ENCODE results near the gene PDP2.

Gene PDP2

DNA sequence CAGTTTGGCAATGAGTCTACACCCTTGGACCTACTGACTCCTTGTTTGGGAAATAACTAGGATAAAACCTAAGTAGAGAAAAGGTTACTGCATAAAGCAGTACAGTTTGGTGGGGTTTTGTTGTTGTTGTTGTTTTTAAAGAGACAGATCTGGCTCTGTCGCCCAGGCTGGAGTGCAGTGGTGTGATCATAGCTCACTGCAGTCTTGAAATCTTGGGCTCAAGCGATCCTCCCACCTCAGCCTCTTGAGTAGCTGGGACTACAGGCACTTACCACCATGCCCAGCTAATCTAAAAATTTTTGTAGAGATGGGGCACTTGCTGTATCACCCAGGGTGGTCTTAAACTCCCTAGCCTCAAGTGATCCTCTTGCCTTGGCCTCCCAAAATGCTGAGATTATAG, 1.2 kb downstream of the PDP2 start:
- TF ChIP-seq, protein P1, sequence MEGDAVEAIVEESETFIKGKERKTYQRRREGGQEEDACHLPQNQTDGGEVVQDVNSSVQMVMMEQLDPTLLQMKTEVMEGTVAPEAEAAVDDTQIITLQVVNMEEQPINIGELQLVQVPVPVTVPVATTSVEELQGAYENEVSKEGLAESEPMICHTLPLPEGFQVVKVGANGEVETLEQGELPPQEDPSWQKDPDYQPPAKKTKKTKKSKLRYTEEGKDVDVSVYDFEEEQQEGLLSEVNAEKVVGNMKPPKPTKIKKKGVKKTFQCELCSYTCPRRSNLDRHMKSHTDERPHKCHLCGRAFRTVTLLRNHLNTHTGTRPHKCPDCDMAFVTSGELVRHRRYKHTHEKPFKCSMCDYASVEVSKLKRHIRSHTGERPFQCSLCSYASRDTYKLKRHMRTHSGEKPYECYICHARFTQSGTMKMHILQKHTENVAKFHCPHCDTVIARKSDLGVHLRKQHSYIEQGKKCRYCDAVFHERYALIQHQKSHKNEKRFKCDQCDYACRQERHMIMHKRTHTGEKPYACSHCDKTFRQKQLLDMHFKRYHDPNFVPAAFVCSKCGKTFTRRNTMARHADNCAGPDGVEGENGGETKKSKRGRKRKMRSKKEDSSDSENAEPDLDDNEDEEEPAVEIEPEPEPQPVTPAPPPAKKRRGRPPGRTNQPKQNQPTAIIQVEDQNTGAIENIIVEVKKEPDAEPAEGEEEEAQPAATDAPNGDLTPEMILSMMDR (IDR thresholded peaks at IDR 0.05; ENCODE audit: low read depth, low read length): no peak
- peak overlapping the region; percentile 85 for H3K4me3 ChIP-seq (ENCODE audit: low read depth, low read length)
- DNase-seq (ENCODE audit: low read depth, low spot score): no peak
- in situ Hi-C loops (cut with HindIII; ENCODE audit: low sequenced_read_pairs): no loop called here

DNA sequence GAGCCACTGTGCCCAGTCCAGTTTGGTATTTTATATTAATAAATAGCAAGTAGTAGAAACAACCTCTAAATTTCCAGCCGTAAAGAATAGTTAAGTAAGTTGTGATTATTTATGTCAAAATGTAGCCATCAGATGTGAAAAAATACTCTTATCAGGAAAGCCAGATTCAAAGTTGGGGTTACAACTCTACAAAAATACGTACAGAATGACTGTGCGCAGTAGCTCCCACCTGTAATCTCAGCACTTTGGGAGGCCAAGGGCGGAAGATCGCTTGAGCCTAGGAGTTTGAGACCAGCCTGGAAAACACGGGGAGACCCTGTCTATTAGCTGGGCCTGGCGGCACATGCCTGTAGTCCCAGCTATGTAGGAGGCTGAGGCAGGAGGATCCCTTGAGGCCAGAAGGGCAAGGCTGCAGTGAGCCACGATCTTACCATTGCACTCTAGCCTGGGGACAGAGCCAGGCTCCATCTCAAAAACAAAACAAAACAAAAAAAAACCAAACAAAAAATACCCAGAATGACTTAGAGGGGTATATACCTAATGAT, 1.7 kb downstream of the PDP2 start:
- in situ Hi-C loops (cut with HindIII; ENCODE audit: low sequenced_read_pairs): no loop called here
- DNase-seq (ENCODE audit: low read depth, low spot score): no peak
- H3K4me3 ChIP-seq (ENCODE audit: low read depth, low read length): no peak overlapping the region
- TF ChIP-seq, protein P1 (IDR thresholded peaks at IDR 0.05; ENCODE audit: low read depth, low read length): no peak

DNA sequence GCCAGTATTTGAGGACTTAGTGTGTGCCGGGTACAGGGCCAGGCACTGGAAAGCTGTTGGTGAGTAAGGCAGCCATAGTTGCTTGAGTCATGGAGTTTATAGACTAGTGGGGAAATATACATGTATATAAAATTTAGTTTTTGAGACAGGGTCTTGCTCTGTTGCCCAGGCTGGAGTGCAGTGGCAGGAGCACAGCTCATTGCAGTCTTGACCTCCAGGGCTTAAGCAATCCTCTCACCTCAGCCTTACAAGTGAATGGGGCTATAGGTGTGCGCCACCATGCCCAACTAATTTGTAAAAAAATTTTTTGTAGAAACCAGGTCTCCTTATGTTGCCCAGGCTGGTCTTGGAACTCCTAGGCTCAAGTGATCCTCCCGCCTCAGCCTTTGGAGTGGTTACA, 2.4 kb downstream of the PDP2 start:
- TF ChIP-seq, protein P1 (IDR thresholded peaks at IDR 0.05; ENCODE audit: low read depth, low read length): no peak
- in situ Hi-C loops (cut with HindIII; ENCODE audit: low sequenced_read_pairs): no loop called here
- no peak for DNase-seq (ENCODE audit: low read depth, low spot score)
- no peak overlapping the region for H3K4me3 ChIP-seq (ENCODE audit: low read depth, low read length)

DNA sequence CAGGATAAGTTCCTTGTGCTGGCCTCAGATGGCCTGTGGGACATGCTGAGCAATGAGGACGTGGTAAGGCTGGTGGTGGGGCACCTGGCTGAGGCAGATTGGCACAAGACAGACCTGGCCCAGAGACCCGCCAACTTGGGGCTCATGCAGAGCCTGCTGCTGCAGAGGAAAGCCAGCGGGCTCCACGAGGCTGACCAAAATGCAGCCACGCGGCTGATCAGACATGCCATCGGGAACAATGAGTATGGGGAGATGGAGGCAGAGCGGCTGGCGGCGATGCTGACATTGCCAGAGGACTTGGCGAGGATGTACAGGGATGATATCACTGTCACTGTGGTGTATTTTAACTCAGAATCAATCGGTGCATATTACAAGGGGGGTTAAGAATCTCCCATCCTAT, 5.2 kb downstream of the PDP2 start:
- no peak overlapping the region for H3K4me3 ChIP-seq (ENCODE audit: low read depth, low read length)
- TF ChIP-seq, protein P1 (IDR thresholded peaks at IDR 0.05; ENCODE audit: low read depth, low read length): no peak
- in situ Hi-C loops (cut with HindIII; ENCODE audit: low sequenced_read_pairs): no loop called here
- DNase-seq (ENCODE audit: low read depth, low spot score): no peak

DNA sequence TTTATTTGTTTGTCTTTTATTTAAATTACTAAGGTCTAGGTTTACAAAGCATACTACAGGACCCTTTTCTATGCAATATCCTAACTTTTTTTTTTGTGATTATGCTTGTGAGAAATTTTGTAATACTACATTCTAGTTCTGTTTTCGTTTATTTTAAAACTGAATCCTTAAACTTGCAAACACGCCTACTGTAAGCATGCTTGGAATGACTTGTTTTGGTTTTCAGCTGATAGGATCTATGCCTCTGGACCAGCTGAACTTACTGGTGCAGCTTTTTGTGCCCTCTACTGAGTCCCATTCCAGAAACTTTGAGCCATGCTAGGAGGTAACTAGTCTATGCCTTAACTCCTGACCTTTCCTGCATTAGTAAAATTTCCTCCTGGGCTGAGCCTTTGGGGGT, 6.0 kb downstream of the PDP2 start:
- no peak for DNase-seq (ENCODE audit: low read depth, low spot score)
- no peak overlapping the region for H3K4me3 ChIP-seq (ENCODE audit: low read depth, low read length)
- in situ Hi-C loops (cut with HindIII; ENCODE audit: low sequenced_read_pairs): no loop called here
- TF ChIP-seq, protein P1 (IDR thresholded peaks at IDR 0.05; ENCODE audit: low read depth, low read length): no peak

DNA sequence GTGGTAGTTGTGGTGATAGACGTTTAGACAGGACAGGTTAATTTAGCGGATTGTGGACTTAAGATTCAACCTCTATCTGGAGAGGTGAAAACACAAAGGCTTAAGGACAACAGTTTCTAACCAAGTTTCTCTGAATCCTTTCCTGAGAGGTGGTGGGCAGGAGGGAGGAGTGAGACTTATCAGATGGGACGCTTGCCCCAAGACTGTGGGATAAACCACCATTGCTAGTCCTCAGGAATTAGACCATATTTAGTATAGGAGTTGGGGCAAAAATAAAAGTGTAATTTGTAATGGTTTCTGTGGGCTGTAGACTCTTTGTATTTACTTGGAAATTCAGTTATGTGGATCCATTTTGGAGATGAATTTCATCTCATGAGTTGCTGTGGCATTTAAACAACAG, 6.6 kb downstream of the PDP2 start:
- TF ChIP-seq, protein P1 (IDR thresholded peaks at IDR 0.05; ENCODE audit: low read depth, low read length): no peak
- DNase-seq (ENCODE audit: low read depth, low spot score): peak; percentile 60
- in situ Hi-C loops (cut with HindIII; ENCODE audit: low sequenced_read_pairs): no loop called here
- H3K4me3 ChIP-seq (ENCODE audit: low read depth, low read length): no peak overlapping the region

Measured in astrocyte of the spinal cord (primary cell).